Activated CD8-positive, alpha-beta memory T cell treated with anti-CD3 and anti-CD28 coated beads, Interleukin-2, amount 50 U/mL, for 1 hour (primary cell): ENCODE data around the gene EHD1.

ENCODE experiments used
- DNase-seq: peaks from one replicate; pipeline ENCODE4 v3.0.0-alpha.2; 2020; ENCODE audit errors: extremely low read depth

EHD1 gene

DNA sequence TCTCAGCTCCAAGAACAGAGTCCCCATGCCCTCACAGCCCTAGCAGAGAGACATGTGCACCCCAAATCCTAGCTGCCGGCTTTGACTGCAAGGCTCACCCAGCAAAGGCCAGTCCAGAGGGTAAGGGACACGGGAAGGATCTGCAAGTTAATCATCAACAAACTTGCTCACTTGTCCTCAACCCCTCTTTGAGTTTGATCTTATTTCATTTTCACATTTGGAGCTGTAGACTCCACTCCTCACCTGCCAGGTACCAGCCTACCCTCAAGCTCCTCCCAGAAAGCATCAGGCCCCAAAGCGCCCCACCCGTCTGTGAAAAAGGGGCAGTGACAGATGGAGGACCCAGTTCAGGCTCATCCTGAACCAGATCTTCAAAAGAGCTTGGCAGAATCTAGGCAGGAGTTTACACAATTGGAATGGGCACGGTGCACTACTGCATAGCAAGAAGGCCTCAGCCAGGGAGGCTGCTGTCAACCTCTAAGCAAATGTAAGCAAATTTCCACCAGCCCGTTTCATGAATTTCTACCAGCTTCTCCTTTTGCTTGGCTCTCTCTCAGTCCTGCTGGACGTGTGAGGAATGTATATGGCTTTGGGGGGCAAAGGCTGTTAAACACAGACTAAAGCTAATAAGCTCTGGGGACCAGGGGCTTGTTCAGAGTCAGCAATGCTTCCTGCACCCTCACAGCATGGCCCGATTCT lies 5.5 kb downstream of the EHD1 start:
- DNase-seq: no peak

DNA sequence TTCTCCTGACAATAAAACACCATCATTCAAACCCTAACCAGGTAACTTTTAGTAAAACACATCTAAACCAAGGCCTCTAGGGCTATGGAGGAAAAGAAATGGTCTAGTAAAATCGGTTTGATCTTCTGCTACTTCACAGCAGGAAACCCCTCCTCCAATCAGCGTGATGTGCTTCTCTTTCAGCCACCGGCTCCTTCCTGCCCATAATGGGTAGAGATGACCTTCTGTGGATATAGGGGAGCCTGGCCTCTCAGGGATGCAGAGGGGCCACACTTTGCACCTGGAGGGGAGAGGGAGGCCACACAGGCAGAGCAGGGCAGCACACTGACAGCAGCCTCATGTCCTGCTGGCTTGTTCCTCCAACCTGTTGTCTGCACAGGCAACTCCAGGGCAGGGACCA lies 6.9 kb downstream of the EHD1 start:
- DNase-seq: no peak

DNA sequence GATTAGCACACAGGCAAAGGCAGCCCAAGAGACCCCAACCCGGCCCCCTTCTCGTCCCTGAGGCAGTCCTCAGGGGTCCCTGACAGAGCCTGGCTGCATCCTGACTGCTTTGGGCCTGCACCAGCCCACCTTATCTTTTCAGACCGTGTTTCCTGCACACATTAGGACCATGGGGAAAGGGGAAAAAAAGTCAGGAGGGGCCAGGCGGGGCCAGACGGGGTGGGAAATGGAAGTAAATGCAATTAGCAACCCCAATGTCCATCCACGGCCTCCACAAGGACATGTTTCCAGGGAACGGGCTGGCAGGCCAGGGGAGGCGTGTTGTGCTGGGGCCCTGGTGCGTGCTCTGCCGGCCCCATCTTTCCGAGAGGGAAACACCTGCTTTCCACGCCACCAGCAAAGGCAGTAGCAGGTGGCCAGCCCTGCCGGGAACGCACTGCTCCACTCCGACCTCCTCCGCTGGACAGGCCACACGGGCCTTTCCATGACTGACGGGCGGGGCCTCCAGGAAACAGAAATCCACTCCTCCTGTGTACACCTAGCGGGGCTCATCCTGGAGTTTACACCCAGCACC lies 7.4 kb downstream of the EHD1 start:
- DNase-seq: no peak

DNA sequence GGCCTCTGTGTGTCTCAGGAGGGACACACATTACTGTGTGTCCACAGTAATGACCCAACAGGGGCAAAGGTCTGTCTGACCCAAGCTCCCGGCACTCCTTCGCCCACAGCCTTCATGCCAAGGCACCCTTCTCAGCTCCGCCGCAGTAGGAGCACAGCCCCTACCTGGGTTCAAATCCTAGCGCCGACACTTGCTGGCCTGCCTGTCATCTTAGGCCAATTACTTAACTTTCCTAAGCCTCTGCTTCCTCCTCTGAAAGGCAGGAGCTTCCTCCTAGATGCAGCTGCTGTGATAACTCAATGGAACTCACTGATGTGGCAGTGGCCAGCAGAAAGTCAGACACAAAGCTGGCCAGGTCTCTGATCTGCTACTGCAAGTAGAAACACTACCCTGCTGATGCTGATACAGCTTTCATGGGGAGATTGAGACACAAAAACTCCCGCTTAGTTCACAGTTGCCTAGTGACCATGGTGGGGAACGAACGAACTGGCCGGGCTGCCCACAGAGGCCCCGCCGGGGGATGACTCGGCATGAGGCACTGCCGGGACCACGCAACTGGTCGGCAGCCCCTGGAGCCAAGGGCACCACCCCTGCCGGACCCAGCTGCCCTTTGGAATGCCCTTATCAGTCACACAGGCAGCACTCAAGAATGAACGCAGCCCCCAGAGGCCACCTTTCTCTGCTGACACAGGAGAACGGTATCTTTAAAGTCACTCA lies 8.1 kb downstream of the EHD1 start:
- DNase-seq: no peak

DNA sequence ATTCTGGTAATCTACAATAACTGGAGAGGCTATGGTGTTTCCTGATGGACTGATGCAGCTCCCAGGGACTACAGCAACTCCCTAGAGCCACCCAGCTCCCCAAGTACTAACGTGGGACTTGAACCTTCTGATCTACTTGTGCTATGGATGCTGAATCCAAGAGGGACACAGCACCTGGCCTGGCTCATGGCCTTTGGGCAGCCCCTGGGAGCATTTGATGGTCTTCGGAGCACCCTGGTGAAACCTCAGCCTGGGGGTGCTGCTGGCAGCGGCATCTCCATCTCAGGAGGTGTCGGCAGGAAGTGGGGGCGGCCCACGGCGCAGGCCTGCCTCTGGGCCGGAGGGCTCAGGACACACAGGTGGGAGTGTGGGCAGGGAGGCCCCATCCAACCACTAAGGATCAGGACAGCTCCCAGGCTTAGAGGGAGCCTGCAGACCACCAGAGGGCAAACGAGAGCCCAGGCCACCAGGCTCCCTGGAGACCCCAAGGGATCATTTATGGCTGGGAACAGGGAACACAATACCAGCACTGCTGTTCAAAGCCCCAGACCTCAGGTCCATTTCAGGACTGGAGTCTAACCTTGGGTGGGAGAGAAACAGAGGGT lies 8.7 kb downstream of the EHD1 start:
- no peak for DNase-seq

GRCh38 chr11:64868904-64869570 lies 9.4 kb downstream of the EHD1 start:
- DNase-seq: no peak

- no peak for DNase-seq
Measured at GRCh38 chr11:64867748-64868462, 10.5 kb downstream of the EHD1 start.

GRCh38 chr11:64866173-64866491 lies 12.3 kb downstream of the EHD1 start:
- no peak for DNase-seq

DNA sequence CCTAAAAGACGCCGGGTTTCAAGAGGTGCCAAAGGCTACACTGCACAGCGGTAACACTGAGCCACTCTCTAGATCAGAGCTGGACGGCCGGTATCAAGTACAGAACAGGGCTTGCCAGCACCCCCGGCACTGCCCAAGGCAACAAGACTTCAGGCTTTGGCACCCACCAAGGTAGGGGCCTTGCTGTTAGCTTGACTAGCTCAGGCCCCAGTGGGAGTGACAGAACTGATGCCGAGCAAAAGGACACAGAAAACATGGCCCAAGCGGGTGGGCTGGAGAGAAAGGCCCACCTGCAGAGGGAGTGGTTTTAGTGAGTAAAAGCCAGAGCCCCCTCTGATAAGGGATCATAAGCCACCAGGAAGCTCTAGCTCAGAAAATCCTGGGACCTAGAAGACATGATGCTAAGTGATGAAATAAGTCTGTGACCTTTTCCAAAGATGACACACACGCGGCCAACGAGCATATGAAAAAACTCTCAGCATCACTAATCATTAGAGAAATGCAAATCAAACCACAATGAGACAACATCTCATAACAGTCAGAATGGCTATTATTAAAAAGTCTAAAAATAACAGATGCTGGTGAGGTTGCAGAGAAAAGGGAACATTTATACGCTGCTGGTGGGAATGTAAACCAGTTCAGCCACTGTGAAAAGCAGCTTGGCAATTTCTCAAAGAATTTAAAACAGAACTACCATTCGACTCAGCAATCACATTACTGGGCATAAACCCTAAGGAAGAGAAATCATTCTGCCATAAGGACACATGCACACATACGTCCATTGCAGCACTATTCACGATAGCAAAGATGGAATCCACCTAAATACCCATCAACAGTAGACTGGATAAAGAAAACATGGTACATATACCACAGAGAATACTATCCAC lies 12.9 kb downstream of the EHD1 start:
- DNase-seq: no peak

DNA sequence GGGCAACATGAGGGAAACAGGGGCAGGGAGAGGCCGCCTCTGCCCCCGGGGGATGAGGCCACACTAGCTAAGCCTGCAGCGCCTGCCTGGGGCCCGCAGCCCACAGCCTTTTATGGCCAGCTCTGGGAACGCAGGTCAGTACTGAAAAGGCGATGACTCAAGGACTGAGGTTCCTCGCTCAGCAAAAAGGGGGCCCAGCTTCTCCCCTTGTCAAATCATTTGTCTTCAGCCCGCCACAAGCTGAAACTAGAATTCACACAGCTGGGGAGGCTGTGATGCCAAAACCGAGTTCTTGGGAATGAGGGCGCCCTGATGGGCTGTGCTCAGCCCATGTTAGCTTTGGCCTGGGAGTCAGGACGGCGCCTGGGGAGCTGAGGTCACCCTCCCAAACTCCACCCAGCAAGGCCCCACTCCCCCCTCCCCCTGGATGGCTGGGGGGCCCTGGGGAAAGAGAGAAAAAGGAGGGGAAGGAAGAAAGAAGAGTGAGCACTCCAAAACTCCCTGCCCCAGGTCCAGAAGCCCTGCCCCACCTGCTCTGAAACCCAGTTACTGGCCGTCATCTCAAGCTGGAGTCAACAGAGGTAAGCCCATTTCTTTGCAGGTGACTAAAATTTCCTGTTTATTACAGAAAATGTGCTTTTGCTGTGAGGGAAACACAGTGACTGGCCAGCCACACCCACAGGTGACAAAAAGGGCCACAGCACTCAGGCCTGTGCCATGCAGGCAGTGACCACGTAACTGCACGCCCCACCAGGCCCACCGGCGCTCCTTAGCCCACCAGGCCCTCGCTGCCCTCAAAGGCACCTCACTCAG lies 13.7 kb downstream of the EHD1 start:
- no peak for DNase-seq

DNA sequence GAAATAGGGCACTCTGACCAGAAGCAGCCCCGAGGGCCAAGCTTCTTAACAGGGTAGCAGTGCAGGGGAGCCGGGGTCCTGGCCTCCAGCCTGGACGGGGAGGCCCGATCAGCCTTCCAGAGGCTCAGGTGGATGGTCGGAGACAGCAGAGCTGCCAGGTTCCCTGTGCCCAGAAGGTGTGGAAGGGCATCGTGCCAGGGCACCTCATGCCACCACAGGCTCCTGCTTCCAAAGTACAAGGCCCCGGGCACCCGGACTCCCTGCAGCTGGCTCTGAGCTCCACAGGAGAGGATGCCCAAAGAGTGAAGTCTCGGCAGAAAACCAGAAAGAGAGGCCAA lies 14.3 kb downstream of the EHD1 start:
- DNase-seq: no peak

GRCh38 chr11:64863391-64864060 lies 14.9 kb downstream of the EHD1 start:
- DNase-seq: no peak

DNA sequence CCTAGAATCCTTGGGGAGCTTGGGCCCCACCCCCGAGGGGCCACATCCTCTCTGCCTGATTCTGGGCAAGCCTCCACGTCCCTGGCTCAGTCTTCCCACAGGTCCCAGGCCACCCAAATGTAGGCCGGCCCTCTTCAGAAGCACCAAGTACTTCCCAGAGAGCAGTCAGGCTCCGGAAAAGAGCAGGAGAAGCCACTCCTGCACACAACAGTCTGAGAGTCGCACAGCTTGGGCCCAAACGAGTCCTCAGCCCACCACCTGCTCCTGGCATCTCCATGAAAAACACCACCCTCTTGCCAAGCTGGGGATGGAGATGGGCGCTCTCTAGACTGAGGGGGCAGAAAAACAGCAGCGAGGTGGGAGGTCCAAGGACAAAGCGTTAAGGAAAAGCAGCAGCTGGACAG lies 15.4 kb downstream of the EHD1 start:
- DNase-seq: no peak

DNA sequence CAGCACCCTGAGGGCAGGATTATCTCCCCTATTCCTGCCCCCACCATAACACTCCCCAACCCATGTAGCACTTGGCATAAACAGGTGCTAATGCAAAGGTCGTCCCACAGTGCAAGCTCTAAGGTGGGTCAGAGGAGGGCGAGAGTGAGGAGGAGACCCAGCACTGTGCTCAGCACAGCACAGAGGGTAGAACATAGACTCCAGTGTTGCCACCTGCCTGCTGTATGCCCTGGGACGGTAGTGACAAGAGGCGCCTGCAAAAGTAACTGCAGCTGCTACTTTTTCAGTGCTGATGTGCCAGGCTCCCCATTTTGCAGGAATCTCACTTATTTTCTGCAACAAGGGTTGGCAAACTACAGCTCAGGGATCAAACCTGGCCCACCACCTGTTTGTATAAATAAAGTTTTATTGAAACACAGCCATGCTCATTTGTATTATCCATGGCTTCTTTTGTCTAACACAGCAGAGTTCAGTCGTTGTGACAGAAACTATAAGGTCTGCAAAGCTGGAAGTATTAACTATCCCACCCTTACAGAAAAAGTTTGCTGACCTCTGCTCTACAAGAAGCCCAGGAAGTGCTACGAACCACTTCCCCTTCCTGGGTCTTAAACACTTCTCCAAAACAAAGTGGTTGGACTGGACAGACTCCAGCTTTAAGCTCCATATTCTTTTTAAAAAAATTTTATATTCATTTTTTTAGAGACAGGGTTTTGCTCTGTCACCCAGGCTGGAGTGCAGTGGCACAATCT lies 17.0 kb downstream of the EHD1 start:
- no peak for DNase-seq

- no peak for DNase-seq
Measured at GRCh38 chr11:64859542-64860414, 18.6 kb downstream of the EHD1 start.

DNA sequence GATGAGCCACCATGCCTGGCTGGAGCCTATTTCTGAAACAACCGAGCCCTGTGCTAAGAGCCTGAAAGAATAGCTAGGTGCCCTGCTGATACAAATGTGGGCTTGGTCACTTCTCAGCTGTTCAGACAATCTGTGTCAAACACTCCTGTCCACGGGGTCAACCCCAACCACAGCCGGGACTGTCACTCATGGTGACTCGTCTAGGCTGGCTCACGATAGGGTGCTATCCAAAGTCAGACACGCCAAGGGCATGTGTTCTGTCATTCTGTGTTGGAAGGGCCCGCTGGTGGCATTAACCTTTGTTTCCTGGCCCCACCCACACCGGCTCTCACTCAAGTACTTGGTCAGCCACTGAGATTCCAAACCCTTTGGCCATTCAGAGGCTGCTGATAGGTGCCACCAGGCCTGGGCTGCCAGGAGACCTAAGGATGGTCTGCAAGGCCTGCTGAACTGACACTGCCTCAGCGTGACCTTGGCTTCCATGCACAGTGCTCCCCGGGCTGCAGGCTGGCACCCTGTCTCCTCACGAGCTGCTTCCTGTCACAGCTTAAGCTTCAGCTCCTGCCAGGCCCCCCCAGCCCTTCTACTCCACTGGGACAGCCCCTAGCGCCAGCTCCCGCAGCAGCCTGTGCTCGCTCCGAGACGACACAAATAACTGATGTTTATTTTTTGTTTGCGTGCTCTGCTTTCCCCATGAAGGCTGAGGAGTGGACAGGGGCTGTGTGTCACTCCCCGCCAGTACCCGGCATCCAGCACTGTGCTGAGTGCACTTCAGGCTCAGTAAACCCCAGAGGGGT lies 19.8 kb downstream of the EHD1 start:
- DNase-seq: no peak

DNA sequence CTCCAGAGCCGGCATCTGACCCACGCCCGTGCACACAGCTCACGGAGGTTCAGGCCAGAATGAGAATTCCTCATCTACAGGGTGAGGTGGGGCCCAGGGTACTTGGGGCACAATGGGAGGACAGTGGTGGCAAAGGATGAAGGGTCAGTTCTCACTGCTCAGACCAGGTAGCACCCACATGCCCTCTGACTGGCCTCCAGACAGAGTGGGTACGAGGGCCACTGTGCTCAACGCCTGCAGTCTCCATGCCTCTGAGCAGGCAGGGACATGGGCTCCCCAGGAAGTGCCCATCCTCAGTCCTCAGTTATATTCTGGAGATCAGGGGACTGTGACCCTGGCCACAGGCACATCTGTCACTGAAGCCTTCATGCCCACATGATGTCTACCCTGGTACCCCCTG lies 20.9 kb downstream of the EHD1 start:
- DNase-seq: no peak
